HepG2 (cell line): ENCODE measurements around the gene ZNF853. TPM values are rescaled to one million over a fixed set of nuclear protein-coding genes. Genes with fewer than 3 reads are reported as not detected.

Experiments
- ARID5B ChIP-seq: IDR thresholded peaks from 2 replicates; pipeline ENCODE4 v1.4.0; 2020; ENCODE audit warnings: mild to moderate bottlenecking, missing genetic modification reagents
- ATF4 ChIP-seq, 2 experiments: fragments of 450-650 bp in 1 of 2; sonication (generic) in 1 of 2; formaldehyde crosslinking; IDR thresholded peaks; 2 replicates each; pipeline versions ENCODE4 v1.5.0 to v1.8.0; 2020 to 2022; ENCODE audit warnings: mild to moderate bottlenecking in 1 of 2, missing genetic modification reagents in 1 of 2
- BRCA1 ChIP-seq: sonication (generic); formaldehyde crosslinking; IDR thresholded peaks from 2 replicates; pipeline ENCODE4 v1.4.0; 2020; ENCODE audit warnings: missing genetic modification reagents
- CCDC6 ChIP-seq: sonication (generic); formaldehyde crosslinking; IDR thresholded peaks from 2 replicates; pipeline ENCODE4 v1.8.1; 2022; ENCODE audit warnings: mild to moderate bottlenecking, missing genetic modification reagents, moderate library complexity
- ESRRA ChIP-seq: sonication (generic); formaldehyde crosslinking; IDR thresholded peaks from 2 replicates; pipeline ENCODE4 v1.5.1; 2020; ENCODE audit warnings: mild to moderate bottlenecking, low read depth, missing genetic modification reagents
- ETV5 ChIP-seq: IDR thresholded peaks from 2 replicates; pipeline ENCODE4 v1.6.1; 2018; ENCODE audit warnings: missing biosample characterization, missing genetic modification reagents, inconsistent platforms, borderline replicate concordance
- GRHL1 ChIP-seq: sonication (generic); formaldehyde crosslinking; conservative IDR thresholded peaks from 2 replicates; pipeline ENCODE4 v1.8.0; 2022; ENCODE audit warnings: missing genetic modification reagents
- IKZF1 ChIP-seq: fragments of 450-650 bp; IDR thresholded peaks from 2 replicates; pipeline ENCODE4 v1.7.1; 2016
- MEF2D ChIP-seq: sonication (generic); formaldehyde crosslinking; IDR thresholded peaks from 2 replicates; pipeline ENCODE4 v1.5.1; 2020; ENCODE audit warnings: mild to moderate bottlenecking, missing genetic modification reagents
- NCOA1 ChIP-seq: sonication (generic); formaldehyde crosslinking; IDR thresholded peaks from 2 replicates; pipeline ENCODE4 v1.9.0; 2021; ENCODE audit warnings: missing genetic modification reagents
- NFIC ChIP-seq: IDR thresholded peaks from 2 replicates; pipeline ENCODE4 v1.6.1; 2012; ENCODE audit warnings: mild to moderate bottlenecking, low read length, inconsistent platforms
- SALL2 ChIP-seq: sonication (generic); formaldehyde crosslinking; IDR thresholded peaks from 2 replicates; pipeline ENCODE4 v1.8.1; 2023; ENCODE audit warnings: mild to moderate bottlenecking, missing genetic modification reagents, inconsistent platforms
- XRCC5 ChIP-seq: fragments of 200-400 bp; formaldehyde crosslinking; optimal IDR thresholded peaks from 2 replicates; pipeline ENCODE3; 2017; ENCODE audit warnings: mild to moderate bottlenecking, low read length
- ZBTB4 ChIP-seq: sonication (generic); formaldehyde crosslinking; IDR thresholded peaks from 2 replicates; pipeline ENCODE4 v1.4.0; 2020; ENCODE audit warnings: missing genetic modification reagents, mild to moderate bottlenecking, borderline replicate concordance
- ZNF430 ChIP-seq: sonication (generic); formaldehyde crosslinking; IDR thresholded peaks from 2 replicates; pipeline ENCODE4 v1.9.0; 2021; ENCODE audit warnings: mild to moderate bottlenecking, missing genetic modification reagents
- ZNF510 ChIP-seq: sonication (generic); formaldehyde crosslinking; IDR thresholded peaks from 2 replicates; pipeline ENCODE4 v1.4.0; 2020; ENCODE audit warnings: low read depth, mild to moderate bottlenecking, missing genetic modification reagents
- polyA plus RNA-seq, 8 experiments: library from polyadenylated mRNA; depleted of rRNA in 3 of 8; stranded (reverse) in 7 of 8; unstranded in 1 of 8; fragments of >200 nt; fragmentation: Illumina TruSeq in 4 of 8; extraction: Trizol in 4 of 8; gene quantifications; 2 replicates each; pipeline versions ENCODE4 v1.2.1 to v1.2.3, GENCODE V29; 2011 to 2016; ENCODE audit warnings: low read depth in 4 of 8, missing spikeins in 1 of 8, mixed read lengths in 1 of 8; ENCODE audit not compliant: insufficient read depth in 1 of 8
- total RNA-seq, 5 experiments: library from RNA; depleted of rRNA; stranded (reverse); fragments of >200 nt; fragmentation: Illumina TruSeq; extraction: Trizol; gene quantifications; 2 replicates each; pipeline ENCODE4 v1.2.3, GENCODE V29; 2016; ENCODE audit warnings: low read depth in 1 of 5
- TF ChIP-seq, protein P1 (sequence below): sonication (generic); formaldehyde crosslinking; IDR thresholded peaks from 2 replicates; pipeline ENCODE4 v1.5.1; 2020; ENCODE audit warnings: mild to moderate bottlenecking, missing genetic modification reagents, moderate library complexity

ZNF853 gene
- total and polyA plus RNA-seq, 2 of the 13 experiments (the other 11 are each of a cell fraction or from before 2014, with no cell fraction given) = 2.1 to 6.2 TPM

- TF ChIP-seq XRCC5 (no peak), ESRRA (peak; percentile 54; the same call in 1 of the 2 replicates), ZBTB4 (CRISPR knock-in tag) (no peak), ETV5 (peak; percentile 97), MEF2D (CRISPR knock-in tag) (peak; percentile 85), GRHL1 (no peak), SALL2 (CRISPR knock-in tag) (no peak), CCDC6 (CRISPR knock-in tag) (peak; percentile 60; the same call in 1 of the 2 replicates), NFIC (peak; percentile 82; the same call in 1 of the 2 replicates), NCOA1 (CRISPR knock-in tag) (peak; percentile 36; the same call in 1 of the 2 replicates), IKZF1 (no peak), ZNF430 (peak; percentile 55; the same call in 1 of the 2 replicates), BRCA1 (CRISPR knock-in tag) (no peak), ZNF510 (CRISPR knock-in tag) (no peak), ATF4 (CRISPR knock-in tag; IDR thresholded peaks at IDR 0.05) (peak in 1 of 2 experiments; percentile 63; a peak in 1 of 4 replicates), ARID5B (peak; percentile 87; the same call in 1 of the 2 replicates)
- TF ChIP-seq, protein P1, sequence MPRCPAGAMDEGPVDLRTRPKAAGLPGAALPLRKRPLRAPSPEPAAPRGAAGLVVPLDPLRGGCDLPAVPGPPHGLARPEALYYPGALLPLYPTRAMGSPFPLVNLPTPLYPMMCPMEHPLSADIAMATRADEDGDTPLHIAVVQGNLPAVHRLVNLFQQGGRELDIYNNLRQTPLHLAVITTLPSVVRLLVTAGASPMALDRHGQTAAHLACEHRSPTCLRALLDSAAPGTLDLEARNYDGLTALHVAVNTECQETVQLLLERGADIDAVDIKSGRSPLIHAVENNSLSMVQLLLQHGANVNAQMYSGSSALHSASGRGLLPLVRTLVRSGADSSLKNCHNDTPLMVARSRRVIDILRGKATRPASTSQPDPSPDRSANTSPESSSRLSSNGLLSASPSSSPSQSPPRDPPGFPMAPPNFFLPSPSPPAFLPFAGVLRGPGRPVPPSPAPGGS (CRISPR knock-in tag) = no peak
Measured at GRCh38 chr7:6578114-6579084, 37.0 kb upstream of the ZNF853 start (continued).
